Adrenal gland (tissue), 5 donors: ENCODE data around the gene WDR6.

Experiments used
- POLR2A ChIP-seq, 2 donors: fragments of 450-650 bp; IDR thresholded peaks; one replicate each; pipeline ENCODE4 v1.6.1; 2017; ENCODE audit warnings: antibody characterized with exemption in 2 of 2, mild to moderate bottlenecking in 2 of 2, moderate library complexity in 1 of 2
- TF ChIP-seq, protein P1 (sequence below), 6 experiments: fragments of 450-650 bp in 4 of 6; fragments of 200-600 bp in 2 of 6; sonication (generic) in 1 of 6; IDR thresholded peaks; 1 replicate in 5 of 6; 2 replicates in 1 of 6; pipeline versions ENCODE4 v1.5.1 to v1.8.0; 2016 to 2021; ENCODE audit warnings: antibody characterized with exemption in 6 of 6, mild to moderate bottlenecking in 2 of 6, moderate library complexity in 1 of 6
- donor health status: DM: no; HTN: no; CAD: no.

GRCh38 chr3:48993834-48994233, 13.4 kb upstream of the WDR6 start:
- TF ChIP-seq, protein P1, sequence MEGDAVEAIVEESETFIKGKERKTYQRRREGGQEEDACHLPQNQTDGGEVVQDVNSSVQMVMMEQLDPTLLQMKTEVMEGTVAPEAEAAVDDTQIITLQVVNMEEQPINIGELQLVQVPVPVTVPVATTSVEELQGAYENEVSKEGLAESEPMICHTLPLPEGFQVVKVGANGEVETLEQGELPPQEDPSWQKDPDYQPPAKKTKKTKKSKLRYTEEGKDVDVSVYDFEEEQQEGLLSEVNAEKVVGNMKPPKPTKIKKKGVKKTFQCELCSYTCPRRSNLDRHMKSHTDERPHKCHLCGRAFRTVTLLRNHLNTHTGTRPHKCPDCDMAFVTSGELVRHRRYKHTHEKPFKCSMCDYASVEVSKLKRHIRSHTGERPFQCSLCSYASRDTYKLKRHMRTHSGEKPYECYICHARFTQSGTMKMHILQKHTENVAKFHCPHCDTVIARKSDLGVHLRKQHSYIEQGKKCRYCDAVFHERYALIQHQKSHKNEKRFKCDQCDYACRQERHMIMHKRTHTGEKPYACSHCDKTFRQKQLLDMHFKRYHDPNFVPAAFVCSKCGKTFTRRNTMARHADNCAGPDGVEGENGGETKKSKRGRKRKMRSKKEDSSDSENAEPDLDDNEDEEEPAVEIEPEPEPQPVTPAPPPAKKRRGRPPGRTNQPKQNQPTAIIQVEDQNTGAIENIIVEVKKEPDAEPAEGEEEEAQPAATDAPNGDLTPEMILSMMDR (IDR thresholded peaks at IDR 0.05): no peak
- TF ChIP-seq POLR2A (IDR thresholded peaks at IDR 0.05): no peak
